Fibroblast of villous mesenchyme (primary cell): Measurements from ENCODE around the gene RFPL1. TPM values are rescaled to one million over a fixed set of nuclear protein-coding genes. Genes with fewer than 3 reads are reported as not detected.

ENCODE experiments used
- DNase-seq: peaks from one replicate; pipeline ENCODE4 v3.0.0-alpha.2; 2010; ENCODE audit warnings: low read depth
- H3K4me3 ChIP-seq: 2 replicates; pipeline ENCODE4 v1.5.1; 2011; ENCODE audit warnings: low read depth, mild to moderate bottlenecking, low read length
- CTCF ChIP-seq: IDR thresholded peaks from 2 replicates; pipeline ENCODE4 v1.5.1; 2012; ENCODE audit warnings: low read depth, mild to moderate bottlenecking, low read length; ENCODE audit not compliant: insufficient read depth
- total RNA-seq: library from RNA; depleted of rRNA; stranded (reverse); fragments of >200 nt; gene quantifications from 2 replicates; pipeline ENCODE4 v1.2.3, GENCODE V29; 2012

Gene RFPL1
- total RNA-seq, 1 donor = not detected

- DNase-seq = no peak
- H3K4me3 ChIP-seq = no peak overlapping the region
- TF ChIP-seq CTCF = no peak
Measured at GRCh38 chr22:29478326-29479276, 40.2 kb downstream of the RFPL1 start.

GRCh38 chr22:29479417-29480261 lies 41.3 kb downstream of the RFPL1 start, which contains the start of gene NEFH:
TSS of gene NEFH (plus strand) at chr22:29480218. CDS start at chr22:29480263, 45 bp downstream.
- TF ChIP-seq CTCF = no peak
- DNase-seq = no peak
- H3K4me3 ChIP-seq = peak within 1 kb of the TSS; percentile 29

GRCh38 chr22:29480262-29480511 lies 41.8 kb downstream of the RFPL1 start:
- no peak for DNase-seq
- H3K4me3 ChIP-seq = no peak overlapping the region
- no peak for TF ChIP-seq CTCF

GRCh38 chr22:29480512-29481264 lies 42.3 kb downstream of the RFPL1 start:
- no peak for TF ChIP-seq CTCF
- DNase-seq = peak; percentile 59
- peak overlapping the region; percentile 29 for H3K4me3 ChIP-seq

- TF ChIP-seq CTCF = no peak
- H3K4me3 ChIP-seq = peak overlapping the region; percentile 29
- DNase-seq = peak; percentile 16
Measured at GRCh38 chr22:29481265-29482000, 43.0 kb downstream of the RFPL1 start.

GRCh38 chr22:29482253-29482652 lies 43.9 kb downstream of the RFPL1 start:
- TF ChIP-seq CTCF = no peak
- H3K4me3 ChIP-seq = no peak overlapping the region
- DNase-seq = no peak
